22Rv1 (cell line): Measurements from ENCODE around the gene ASTN2.

ENCODE experiments used
- CTCF ChIP-seq: fragments of 450-650 bp; IDR thresholded peaks from 2 replicates; pipeline ENCODE4 v1.5.1; 2017; ENCODE audit warnings: mild to moderate bottlenecking
- ZFX ChIP-seq: fragments of 450-650 bp; IDR thresholded peaks from 2 replicates; pipeline ENCODE4 v1.6.1; 2017; ENCODE audit warnings: antibody characterized with exemption, borderline replicate concordance

- TF ChIP-seq CTCF (no peak), ZFX (no peak)
These were observed 938.9 kb downstream of the ASTN2 start for GRCh38 chr9:116476002-116476401.
